Measurements from ENCODE around the gene CXXC1.
"Not testable (repeated sequence)": the region's sequence is repeated elsewhere in the genome, so short reads cannot be mapped to it uniquely, and the experiment has no call there.

CXXC1 gene

GRCh38 chr18:50273203-50274043 is 14.1 kb downstream of the CXXC1 start:
- no peak for DNase-seq

GRCh38 chr18:50272568-50272967 is 14.9 kb downstream of the CXXC1 start:
- no peak for DNase-seq

- DNase-seq: peak; percentile 83 to 85
Measured at GRCh38 chr18:50268022-50268747, 19.3 kb downstream of the CXXC1 start.

GRCh38 chr18:50266248-50266704 is 21.2 kb downstream of the CXXC1 start, which contains the start of gene CFAP53:
CFAP53 (minus strand) TSS chr18:50266495; CDS start chr18:50266404, 91 bp downstream.
- peak; percentile 86 to 91 for DNase-seq

GRCh38 chr18:50262977-50263376 is 24.5 kb downstream of the CXXC1 start:
- DNase-seq: no peak

- no peak for DNase-seq
Measured at GRCh38 chr18:50250935-50251334, 36.6 kb downstream of the CXXC1 start.

GRCh38 chr18:50249576-50249975 is 37.9 kb downstream of the CXXC1 start:
- no peak for DNase-seq

GRCh38 chr18:50247561-50247960 is 39.9 kb downstream of the CXXC1 start:
- DNase-seq: no peak

- DNase-seq: not testable (repeated sequence)
Measured at GRCh38 chr18:50241768-50242167, 45.7 kb downstream of the CXXC1 start.

GRCh38 chr18:50240080-50240563 is 47.4 kb downstream of the CXXC1 start:
- no peak for DNase-seq

- no peak for DNase-seq
Measured at GRCh38 chr18:50232419-50232818, 55.1 kb downstream of the CXXC1 start.

All from stimulated activated CD4-positive, alpha-beta T cell treated with anti-CD3 and anti-CD28 coated beads, Interleukin-2, amount 100 ng/mL, for 24 hours (primary cell).